GM18873 (cell line): ENCODE measurements around the gene MASTL.

Source experiments
- ATAC-seq: cut with Tn5 transposase; IDR thresholded peaks from one replicate; pipeline ENCODE4 v1.9.1; 2021; ENCODE audit warnings: mild to moderate bottlenecking, moderate library complexity, moderate number of reproducible peaks; ENCODE audit not compliant: unreplicated experiment, low FRiP score

Gene MASTL

GRCh38 chr10:27223964-27224363 is 68.8 kb downstream of the MASTL start:
- no peak for ATAC-seq

- ATAC-seq, result no peak
These were observed 69.9 kb downstream of the MASTL start for GRCh38 chr10:27225011-27225590.

GRCh38 chr10:27225642-27226257 is 70.6 kb downstream of the MASTL start:
- ATAC-seq, result no peak

GRCh38 chr10:27230022-27230421 is 74.9 kb downstream of the MASTL start:
- no peak for ATAC-seq

- ATAC-seq, result no peak
These were observed 80.6 kb downstream of the MASTL start for GRCh38 chr10:27235706-27236105.
